Cardiac fibroblast (primary cell): ENCODE data around the gene NNT.

Source experiments
- DNase-seq, 2 donors: peaks; one replicate each; pipeline versions ENCODE4 v3.0.0 to v3.0.0-alpha.2; 2010; ENCODE audit warnings: low read depth in 2 of 2
- H3K4me3 ChIP-seq, 2 donors: replicated peaks in 1 of 2; 1 replicate in 1 of 2; 2 replicates in 1 of 2; pipeline ENCODE4 v1.5.1; 2011; ENCODE audit warnings: low read depth in 2 of 2, low read length in 2 of 2, mild to moderate bottlenecking in 2 of 2, moderate library complexity in 1 of 2
- CTCF ChIP-seq: IDR thresholded peaks from one replicate; pipeline ENCODE4 v1.5.1; 2011; ENCODE audit warnings: low read depth, mild to moderate bottlenecking, low read length, inconsistent platforms

Gene NNT

DNA sequence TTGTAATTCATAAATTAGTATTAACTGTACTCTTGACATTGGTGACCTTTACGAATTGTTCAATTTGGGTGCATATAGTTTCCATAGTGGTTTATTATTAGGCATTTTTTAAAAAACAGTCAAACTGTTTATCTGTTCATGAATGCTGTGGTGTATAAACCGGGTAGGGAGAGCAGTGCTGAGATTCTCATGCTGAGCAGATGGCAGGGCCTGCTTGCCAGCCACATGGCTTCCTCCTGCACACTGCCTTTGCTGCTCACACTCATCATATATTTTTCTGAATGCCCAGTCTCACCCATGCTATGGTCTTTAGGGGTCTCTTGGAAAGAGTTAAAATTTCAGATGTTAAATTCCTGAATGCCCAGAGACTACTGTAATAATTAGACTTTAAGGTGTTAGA is 40.8 kb downstream of the NNT start:
- DNase-seq, result no peak
- TF ChIP-seq CTCF, result no peak
- H3K4me3 ChIP-seq, result no peak overlapping the region

DNA sequence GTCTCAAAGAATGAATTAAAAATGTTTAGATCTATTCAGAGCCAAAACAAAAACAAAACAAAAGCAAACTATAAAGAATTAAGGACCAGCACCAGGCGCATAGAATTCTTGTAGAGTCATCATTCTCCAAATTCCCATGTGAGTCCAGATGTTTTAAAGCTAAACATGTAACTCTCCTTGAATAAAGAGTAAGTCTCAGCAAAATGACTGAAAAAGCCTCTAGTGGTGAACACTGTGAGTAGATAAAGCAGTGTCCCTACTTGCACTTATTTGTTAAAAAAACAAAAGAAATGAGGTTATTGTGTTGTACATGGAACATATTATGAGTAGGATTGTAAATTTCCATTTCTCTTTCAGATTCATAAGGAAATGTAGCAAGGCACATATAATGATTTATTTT is 44.0 kb downstream of the NNT start:
- no peak overlapping the region for H3K4me3 ChIP-seq
- TF ChIP-seq CTCF, result peak; percentile 18
- DNase-seq, result peak; percentile 31 to 67

GRCh38 chr5:43647789-43648188 is 44.8 kb downstream of the NNT start:
- TF ChIP-seq CTCF, result no peak
- no peak for DNase-seq
- no peak overlapping the region for H3K4me3 ChIP-seq

DNA sequence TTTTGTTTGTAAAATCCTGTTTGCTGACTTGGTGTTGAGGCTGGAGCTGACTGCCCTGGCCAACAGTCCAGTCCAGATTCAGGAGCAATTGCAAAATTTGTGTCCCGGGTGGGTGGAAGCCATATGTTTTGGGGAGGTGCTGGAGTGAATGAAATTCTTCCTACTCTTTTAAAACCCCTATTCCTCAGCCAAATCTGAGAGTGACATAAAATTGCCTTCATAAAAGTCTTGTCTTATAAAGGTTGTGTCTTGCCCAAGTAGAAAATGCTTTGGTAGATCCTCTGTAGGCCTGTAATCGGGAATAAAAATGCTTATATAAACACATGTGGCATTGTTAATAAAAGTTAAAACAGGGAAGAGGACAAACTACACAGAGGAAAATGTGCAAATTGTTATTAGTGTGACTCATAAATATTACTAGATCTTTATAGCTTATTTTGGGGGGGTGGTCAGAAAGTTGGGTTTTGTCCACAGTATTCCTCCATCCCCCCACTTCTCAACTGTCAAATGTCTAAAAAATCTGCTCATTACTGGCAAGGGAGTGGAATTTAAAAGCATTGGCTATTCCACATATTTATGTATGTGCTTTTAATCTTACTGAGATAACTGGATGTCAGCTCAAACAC is 45.6 kb downstream of the NNT start:
- DNase-seq, result peak in 1 of 2 donors; percentile 21
- no peak for TF ChIP-seq CTCF
- H3K4me3 ChIP-seq, result no peak overlapping the region

GRCh38 chr5:43649256-43649655 is 46.3 kb downstream of the NNT start:
- no peak for TF ChIP-seq CTCF
- DNase-seq, result peak; percentile 53 to 77
- no peak overlapping the region for H3K4me3 ChIP-seq

- H3K4me3 ChIP-seq, result no peak overlapping the region
- no peak for TF ChIP-seq CTCF
- no peak for DNase-seq
These were observed 49.7 kb downstream of the NNT start for GRCh38 chr5:43652537-43653302.
